Measurements from ENCODE around the gene KCNT2. TPM values are rescaled to one million over a fixed set of nuclear protein-coding genes. Genes with fewer than 3 reads are reported as not detected.

KCNT2 gene
- total and polyA plus RNA-seq, 4 donors = 1.7 to 11.2 (median 6.8) TPM

DNA sequence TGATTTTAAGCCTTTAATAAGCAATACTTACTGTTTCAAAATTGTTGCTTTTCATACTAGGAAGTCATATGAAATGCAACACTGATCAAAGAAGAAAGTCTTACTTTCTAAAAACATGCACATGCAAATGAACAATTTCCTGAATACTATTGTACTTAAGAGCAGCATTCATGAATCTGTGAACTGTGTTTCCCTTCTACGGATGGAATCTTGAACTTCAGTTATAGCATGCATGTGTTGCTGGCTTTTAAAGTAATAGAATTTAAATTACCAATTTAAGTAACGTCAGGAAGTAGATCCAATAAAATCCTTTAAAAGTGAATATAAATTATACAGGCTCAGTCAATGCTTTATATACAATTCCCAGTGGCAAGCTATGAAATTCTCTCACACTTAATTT lies 348.9 kb downstream of the KCNT2 start:
- no peak overlapping the region for H3K9ac ChIP-seq (ENCODE audit: low read depth in 1 of 2, low read length in 2 of 2)
- H3K27ac ChIP-seq (ENCODE audit: low read depth in 1 of 2, low read length in 2 of 2) = no peak overlapping the region
- 85% methylated on average over 2 of the region's 2 CpGs for WGBS
- no peak overlapping the region for H3K4me3 ChIP-seq (ENCODE audit: low read depth in 1 of 3, low read length in 3 of 3)
- peaks cover 0 to 4% (median 1%) of the 10 kb centered on the region in 4 donors for H3K36me3 ChIP-seq (ENCODE audit: control insufficient read depth in 4 of 4, insufficient read depth in 3 of 4, low read depth in 1 of 4, low read length in 3 of 4)
- H3K9me3 ChIP-seq (ENCODE audit: control insufficient read depth in 4 of 4, low read length in 3 of 4) = no peaks in the 10 kb centered on the region
- no peaks in the 10 kb centered on the region for H3K4me1 ChIP-seq (ENCODE audit: control insufficient read depth in 4 of 4, insufficient read depth in 4 of 4, low read length in 3 of 4)
- no peaks in the 10 kb centered on the region for H3K27me3 ChIP-seq (ENCODE audit: control insufficient read depth in 4 of 4, insufficient read depth in 4 of 4, low read length in 3 of 4)
- TF ChIP-seq JUND (IDR thresholded peaks at IDR 0.05) (no peak), TAF1 (conservative IDR thresholded peaks at IDR 0.05) (no peak), EGR1 (IDR thresholded peaks at IDR 0.05; ENCODE audit: low read depth in 2 of 2) (no peak), HNF4G (IDR thresholded peaks at IDR 0.05) (no peak), RXRA (IDR thresholded peaks at IDR 0.05) (no peak), FOXA2 (IDR thresholded peaks at IDR 0.05) (no peak), HNF4A (conservative IDR thresholded peaks at IDR 0.05) (no peak), NR2F2 (IDR thresholded peaks at IDR 0.05) (no peak), FOXA1 (IDR thresholded peaks at IDR 0.05) (no peak), GABPA (IDR thresholded peaks at IDR 0.05 in 1 of 2, conservative IDR thresholded peaks at IDR 0.05 in 1 of 2) (no peak), YY1 (IDR thresholded peaks at IDR 0.05) (no peak), SP1 (IDR thresholded peaks at IDR 0.05) (no peak), RAD21 (IDR thresholded peaks at IDR 0.05) (no peak)
- TF ChIP-seq, protein P1, sequence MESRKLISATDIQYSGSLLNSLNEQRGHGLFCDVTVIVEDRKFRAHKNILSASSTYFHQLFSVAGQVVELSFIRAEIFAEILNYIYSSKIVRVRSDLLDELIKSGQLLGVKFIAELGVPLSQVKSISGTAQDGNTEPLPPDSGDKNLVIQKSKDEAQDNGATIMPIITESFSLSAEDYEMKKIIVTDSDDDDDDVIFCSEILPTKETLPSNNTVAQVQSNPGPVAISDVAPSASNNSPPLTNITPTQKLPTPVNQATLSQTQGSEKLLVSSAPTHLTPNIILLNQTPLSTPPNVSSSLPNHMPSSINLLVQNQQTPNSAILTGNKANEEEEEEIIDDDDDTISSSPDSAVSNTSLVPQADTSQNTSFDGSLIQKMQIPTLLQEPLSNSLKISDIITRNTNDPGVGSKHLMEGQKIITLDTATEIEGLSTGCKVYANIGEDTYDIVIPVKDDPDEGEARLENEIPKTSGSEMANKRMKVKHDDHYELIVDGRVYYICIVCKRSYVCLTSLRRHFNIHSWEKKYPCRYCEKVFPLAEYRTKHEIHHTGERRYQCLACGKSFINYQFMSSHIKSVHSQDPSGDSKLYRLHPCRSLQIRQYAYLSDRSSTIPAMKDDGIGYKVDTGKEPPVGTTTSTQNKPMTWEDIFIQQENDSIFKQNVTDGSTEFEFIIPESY (IDR thresholded peaks at IDR 0.05) = no peak
- TF ChIP-seq, protein P2, sequence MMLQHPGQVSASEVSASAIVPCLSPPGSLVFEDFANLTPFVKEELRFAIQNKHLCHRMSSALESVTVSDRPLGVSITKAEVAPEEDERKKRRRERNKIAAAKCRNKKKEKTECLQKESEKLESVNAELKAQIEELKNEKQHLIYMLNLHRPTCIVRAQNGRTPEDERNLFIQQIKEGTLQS (IDR thresholded peaks at IDR 0.05) = no peak
- TF ChIP-seq, protein P3, sequence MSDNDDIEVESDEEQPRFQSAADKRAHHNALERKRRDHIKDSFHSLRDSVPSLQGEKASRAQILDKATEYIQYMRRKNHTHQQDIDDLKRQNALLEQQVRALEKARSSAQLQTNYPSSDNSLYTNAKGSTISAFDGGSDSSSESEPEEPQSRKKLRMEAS (IDR thresholded peaks at IDR 0.05) = no peak
- TF ChIP-seq, protein P4, sequence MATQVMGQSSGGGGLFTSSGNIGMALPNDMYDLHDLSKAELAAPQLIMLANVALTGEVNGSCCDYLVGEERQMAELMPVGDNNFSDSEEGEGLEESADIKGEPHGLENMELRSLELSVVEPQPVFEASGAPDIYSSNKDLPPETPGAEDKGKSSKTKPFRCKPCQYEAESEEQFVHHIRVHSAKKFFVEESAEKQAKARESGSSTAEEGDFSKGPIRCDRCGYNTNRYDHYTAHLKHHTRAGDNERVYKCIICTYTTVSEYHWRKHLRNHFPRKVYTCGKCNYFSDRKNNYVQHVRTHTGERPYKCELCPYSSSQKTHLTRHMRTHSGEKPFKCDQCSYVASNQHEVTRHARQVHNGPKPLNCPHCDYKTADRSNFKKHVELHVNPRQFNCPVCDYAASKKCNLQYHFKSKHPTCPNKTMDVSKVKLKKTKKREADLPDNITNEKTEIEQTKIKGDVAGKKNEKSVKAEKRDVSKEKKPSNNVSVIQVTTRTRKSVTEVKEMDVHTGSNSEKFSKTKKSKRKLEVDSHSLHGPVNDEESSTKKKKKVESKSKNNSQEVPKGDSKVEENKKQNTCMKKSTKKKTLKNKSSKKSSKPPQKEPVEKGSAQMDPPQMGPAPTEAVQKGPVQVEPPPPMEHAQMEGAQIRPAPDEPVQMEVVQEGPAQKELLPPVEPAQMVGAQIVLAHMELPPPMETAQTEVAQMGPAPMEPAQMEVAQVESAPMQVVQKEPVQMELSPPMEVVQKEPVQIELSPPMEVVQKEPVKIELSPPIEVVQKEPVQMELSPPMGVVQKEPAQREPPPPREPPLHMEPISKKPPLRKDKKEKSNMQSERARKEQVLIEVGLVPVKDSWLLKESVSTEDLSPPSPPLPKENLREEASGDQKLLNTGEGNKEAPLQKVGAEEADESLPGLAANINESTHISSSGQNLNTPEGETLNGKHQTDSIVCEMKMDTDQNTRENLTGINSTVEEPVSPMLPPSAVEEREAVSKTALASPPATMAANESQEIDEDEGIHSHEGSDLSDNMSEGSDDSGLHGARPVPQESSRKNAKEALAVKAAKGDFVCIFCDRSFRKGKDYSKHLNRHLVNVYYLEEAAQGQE (IDR thresholded peaks at IDR 0.05) = no peak
- DNase-seq (ENCODE audit: low spot score) = no peak

DNA sequence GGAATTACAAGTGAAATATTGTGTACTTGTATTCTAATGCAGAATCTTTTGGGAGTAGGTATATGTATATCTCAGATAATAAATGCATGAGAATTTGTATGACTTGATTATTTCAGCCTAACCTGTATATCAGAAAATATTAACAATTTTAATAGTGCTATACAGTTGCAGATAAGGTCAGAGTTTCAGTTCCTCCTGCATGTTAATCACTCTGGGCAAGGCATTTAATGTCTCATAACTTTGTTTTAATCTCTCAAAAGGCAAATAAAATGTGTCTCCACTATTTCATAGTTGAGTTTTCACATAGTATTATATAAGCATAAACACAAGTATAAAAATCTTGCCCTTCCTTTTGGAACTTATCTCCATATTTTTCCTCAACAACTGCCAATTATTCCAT lies 352.5 kb downstream of the KCNT2 start:
- H3K27me3 ChIP-seq (ENCODE audit: control insufficient read depth in 4 of 4, insufficient read depth in 4 of 4, low read length in 3 of 4) = no peaks in the 10 kb centered on the region
- H3K9me3 ChIP-seq (ENCODE audit: control insufficient read depth in 4 of 4, low read length in 3 of 4) = no peaks in the 10 kb centered on the region
- DNase-seq (ENCODE audit: low spot score) = no peak
- H3K4me3 ChIP-seq (ENCODE audit: low read depth in 1 of 3, low read length in 3 of 3) = no peak overlapping the region
- no peak overlapping the region for H3K9ac ChIP-seq (ENCODE audit: low read depth in 1 of 2, low read length in 2 of 2)
- TF ChIP-seq, protein P2 (IDR thresholded peaks at IDR 0.05) = no peak
- TF ChIP-seq FOXA2 (IDR thresholded peaks at IDR 0.05) (no peak), RXRA (IDR thresholded peaks at IDR 0.05) (no peak), JUND (IDR thresholded peaks at IDR 0.05) (no peak), GABPA (IDR thresholded peaks at IDR 0.05 in 1 of 2, conservative IDR thresholded peaks at IDR 0.05 in 1 of 2) (no peak), YY1 (IDR thresholded peaks at IDR 0.05) (no peak), TAF1 (conservative IDR thresholded peaks at IDR 0.05) (no peak)
- TF ChIP-seq, protein P5, sequence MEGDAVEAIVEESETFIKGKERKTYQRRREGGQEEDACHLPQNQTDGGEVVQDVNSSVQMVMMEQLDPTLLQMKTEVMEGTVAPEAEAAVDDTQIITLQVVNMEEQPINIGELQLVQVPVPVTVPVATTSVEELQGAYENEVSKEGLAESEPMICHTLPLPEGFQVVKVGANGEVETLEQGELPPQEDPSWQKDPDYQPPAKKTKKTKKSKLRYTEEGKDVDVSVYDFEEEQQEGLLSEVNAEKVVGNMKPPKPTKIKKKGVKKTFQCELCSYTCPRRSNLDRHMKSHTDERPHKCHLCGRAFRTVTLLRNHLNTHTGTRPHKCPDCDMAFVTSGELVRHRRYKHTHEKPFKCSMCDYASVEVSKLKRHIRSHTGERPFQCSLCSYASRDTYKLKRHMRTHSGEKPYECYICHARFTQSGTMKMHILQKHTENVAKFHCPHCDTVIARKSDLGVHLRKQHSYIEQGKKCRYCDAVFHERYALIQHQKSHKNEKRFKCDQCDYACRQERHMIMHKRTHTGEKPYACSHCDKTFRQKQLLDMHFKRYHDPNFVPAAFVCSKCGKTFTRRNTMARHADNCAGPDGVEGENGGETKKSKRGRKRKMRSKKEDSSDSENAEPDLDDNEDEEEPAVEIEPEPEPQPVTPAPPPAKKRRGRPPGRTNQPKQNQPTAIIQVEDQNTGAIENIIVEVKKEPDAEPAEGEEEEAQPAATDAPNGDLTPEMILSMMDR (IDR thresholded peaks at IDR 0.05; ENCODE audit: low read depth, low read length, missing input control) = no peak
- H3K36me3 ChIP-seq (ENCODE audit: control insufficient read depth in 4 of 4, insufficient read depth in 3 of 4, low read depth in 1 of 4, low read length in 3 of 4) = peaks cover 0 to 4% (median 1%) of the 10 kb centered on the region in 4 donors
- no peaks in the 10 kb centered on the region for H3K4me1 ChIP-seq (ENCODE audit: control insufficient read depth in 4 of 4, insufficient read depth in 4 of 4, low read length in 3 of 4)
- no peak overlapping the region for H3K27ac ChIP-seq (ENCODE audit: low read depth in 1 of 2, low read length in 2 of 2)

All from liver (tissue), 9 donors.